ENCODE results near the gene FBXW8.

Gene FBXW8

GRCh38 chr12:117006333-117006732 lies 95.6 kb downstream of the FBXW8 start:
- Histone ChIP-seq H3K27me3 (ENCODE audit: insufficient read depth, poor library complexity, severe bottlenecking) (no peaks in the 10 kb centered on the region), H3K4me3 (replicated peaks; ENCODE audit: insufficient read depth, low read length) (no peak overlapping the region), H3K27ac (replicated peaks) (no peak overlapping the region)
- DNase-seq (ENCODE audit: low read depth in 1 of 2, low spot score in 1 of 2), result no peak
- TF ChIP-seq POLR2AphosphoS5 (IDR thresholded peaks at IDR 0.05; ENCODE audit: low read depth), result no peak
- TF ChIP-seq GABPA (IDR thresholded peaks at IDR 0.05; ENCODE audit: low read depth), result no peak
- TF ChIP-seq CTCF (IDR thresholded peaks at IDR 0.05; ENCODE audit: insufficient read depth, low read length), result no peak
- no peak for TF ChIP-seq SPI1 (IDR thresholded peaks at IDR 0.05; ENCODE audit: borderline replicate concordance, low read depth)
- TF ChIP-seq, protein P1, sequence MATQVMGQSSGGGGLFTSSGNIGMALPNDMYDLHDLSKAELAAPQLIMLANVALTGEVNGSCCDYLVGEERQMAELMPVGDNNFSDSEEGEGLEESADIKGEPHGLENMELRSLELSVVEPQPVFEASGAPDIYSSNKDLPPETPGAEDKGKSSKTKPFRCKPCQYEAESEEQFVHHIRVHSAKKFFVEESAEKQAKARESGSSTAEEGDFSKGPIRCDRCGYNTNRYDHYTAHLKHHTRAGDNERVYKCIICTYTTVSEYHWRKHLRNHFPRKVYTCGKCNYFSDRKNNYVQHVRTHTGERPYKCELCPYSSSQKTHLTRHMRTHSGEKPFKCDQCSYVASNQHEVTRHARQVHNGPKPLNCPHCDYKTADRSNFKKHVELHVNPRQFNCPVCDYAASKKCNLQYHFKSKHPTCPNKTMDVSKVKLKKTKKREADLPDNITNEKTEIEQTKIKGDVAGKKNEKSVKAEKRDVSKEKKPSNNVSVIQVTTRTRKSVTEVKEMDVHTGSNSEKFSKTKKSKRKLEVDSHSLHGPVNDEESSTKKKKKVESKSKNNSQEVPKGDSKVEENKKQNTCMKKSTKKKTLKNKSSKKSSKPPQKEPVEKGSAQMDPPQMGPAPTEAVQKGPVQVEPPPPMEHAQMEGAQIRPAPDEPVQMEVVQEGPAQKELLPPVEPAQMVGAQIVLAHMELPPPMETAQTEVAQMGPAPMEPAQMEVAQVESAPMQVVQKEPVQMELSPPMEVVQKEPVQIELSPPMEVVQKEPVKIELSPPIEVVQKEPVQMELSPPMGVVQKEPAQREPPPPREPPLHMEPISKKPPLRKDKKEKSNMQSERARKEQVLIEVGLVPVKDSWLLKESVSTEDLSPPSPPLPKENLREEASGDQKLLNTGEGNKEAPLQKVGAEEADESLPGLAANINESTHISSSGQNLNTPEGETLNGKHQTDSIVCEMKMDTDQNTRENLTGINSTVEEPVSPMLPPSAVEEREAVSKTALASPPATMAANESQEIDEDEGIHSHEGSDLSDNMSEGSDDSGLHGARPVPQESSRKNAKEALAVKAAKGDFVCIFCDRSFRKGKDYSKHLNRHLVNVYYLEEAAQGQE (IDR thresholded peaks at IDR 0.05; ENCODE audit: insufficient replicate concordance, low read depth), result no peak

- Histone ChIP-seq H3K27me3 (ENCODE audit: insufficient read depth, poor library complexity, severe bottlenecking) (no peaks in the 10 kb centered on the region), H3K27ac (replicated peaks) (no peak overlapping the region), H3K4me3 (replicated peaks; ENCODE audit: insufficient read depth, low read length) (no peak overlapping the region)
- DNase-seq (ENCODE audit: low read depth in 1 of 2, low spot score in 1 of 2), result no peak
- TF ChIP-seq GABPA (IDR thresholded peaks at IDR 0.05; ENCODE audit: low read depth), result no peak
- no peak for TF ChIP-seq SPI1 (IDR thresholded peaks at IDR 0.05; ENCODE audit: borderline replicate concordance, low read depth)
- TF ChIP-seq, protein P1 (IDR thresholded peaks at IDR 0.05; ENCODE audit: insufficient replicate concordance, low read depth), result no peak
- no peak for TF ChIP-seq CTCF (IDR thresholded peaks at IDR 0.05; ENCODE audit: insufficient read depth, low read length)
- no peak for TF ChIP-seq POLR2AphosphoS5 (IDR thresholded peaks at IDR 0.05; ENCODE audit: low read depth)
These were observed 96.8 kb downstream of the FBXW8 start for GRCh38 chr12:117007577-117007976.

- Histone ChIP-seq H3K4me3 (replicated peaks; ENCODE audit: insufficient read depth, low read length) (no peak overlapping the region), H3K27ac (replicated peaks) (no peak overlapping the region)
These were observed 99.0 kb downstream of the FBXW8 start for GRCh38 chr12:117009759-117010158.

More at GRCh38 chr12:117009759-117010158, 99.0 kb downstream of the FBXW8 start:
- no peak for DNase-seq (ENCODE audit: low read depth in 1 of 2, low spot score in 1 of 2)
- TF ChIP-seq, protein P1 (IDR thresholded peaks at IDR 0.05; ENCODE audit: insufficient replicate concordance, low read depth), result no peak
- no peaks in the 10 kb centered on the region for H3K27me3 ChIP-seq (ENCODE audit: insufficient read depth, poor library complexity, severe bottlenecking)

All from HL-60 (cell line).